ENCODE data around the gene RSF1.

GRCh38 chr11:77758331-77758730 lies 62.2 kb downstream of the RSF1 start:
- TF ChIP-seq CTCF (IDR thresholded peaks at IDR 0.05; ENCODE audit: poor library complexity) (no peak), EZH2 (IDR thresholded peaks at IDR 0.05; ENCODE audit: borderline replicate concordance) (no peak)
